ENCODE results near the gene CFAP99.
"Not testable (repeated sequence)": the region's sequence is repeated elsewhere in the genome, so short reads cannot be mapped to it uniquely, and the experiment has no call there.

GRCh38 chr4:2380589-2380988 is 38.2 kb upstream of the CFAP99 start:
- not testable (repeated sequence) for TF ChIP-seq CTCF (conservative IDR thresholded peaks at IDR 0.05 in 1 of 2, IDR thresholded peaks at IDR 0.05 in 1 of 2; ENCODE audit: low read depth in 1 of 2, low read length in 2 of 2); EZH2 (IDR thresholded peaks at IDR 0.05; ENCODE audit: low read length, missing control alignments)

Data from fibroblast of lung (primary cell).